Natural killer cell (primary cell): ENCODE data around the gene PARD3B. TPM values are rescaled to one million over a fixed set of nuclear protein-coding genes. Genes with fewer than 3 reads are reported as not detected.
"Not testable (repeated sequence)": the region's sequence is repeated elsewhere in the genome, so short reads cannot be mapped to it uniquely, and the experiment has no call there.

ENCODE experiments used
- ATAC-seq, 3 donors: fragments of 150-1000 bp in 2 of 3; fragments of 200-7000 bp in 1 of 3; cut with Tn5 transposase; 1 replicate in 1 of 3; 2 replicates in 2 of 3; pipeline ENCODE4 v1.10.0; 2021; ENCODE audit warnings: mild to moderate bottlenecking in 2 of 3, moderate library complexity in 2 of 3
- DNase-seq, 2 donors: peaks; one replicate each; pipeline versions ENCODE4 v3.0.0 to v3.0.0-alpha.2; 2013 to 2021; ENCODE audit warnings: mixed read lengths in 1 of 2
- H3K27ac ChIP-seq: one replicate; pipeline ENCODE4 v1.5.1; 2013; ENCODE audit warnings: mild to moderate bottlenecking, low read length
- H3K27me3 ChIP-seq: one replicate; pipeline ENCODE4 v1.6.1; 2013; ENCODE audit warnings: low read length; ENCODE audit not compliant: control insufficient read depth, insufficient read depth
- H3K36me3 ChIP-seq: one replicate; pipeline ENCODE4 v1.6.1; 2013; ENCODE audit warnings: low read length; ENCODE audit not compliant: control insufficient read depth, insufficient read depth
- H3K4me1 ChIP-seq: one replicate; pipeline ENCODE4 v1.6.1; 2013; ENCODE audit warnings: low read length; ENCODE audit not compliant: control insufficient read depth, insufficient read depth
- H3K4me3 ChIP-seq: one replicate; pipeline ENCODE4 v1.5.1; 2013; ENCODE audit warnings: low read length
- H3K9me3 ChIP-seq: one replicate; pipeline ENCODE4 v1.6.1; 2013; ENCODE audit warnings: low read length; ENCODE audit not compliant: control insufficient read depth, insufficient read depth
- H3K27ac Mint-ChIP-seq, 2 donors: one replicate each; pipeline ENCODE4 v1.8.0; 2022; ENCODE audit warnings: mild to moderate bottlenecking in 2 of 2, mixed read lengths in 2 of 2, moderate library complexity in 1 of 2
- H3K27me3 Mint-ChIP-seq, 2 donors: one replicate each; pipeline ENCODE4 v1.8.0; 2022; ENCODE audit warnings: low read depth in 2 of 2, mixed read lengths in 2 of 2
- H3K36me3 Mint-ChIP-seq: one replicate; pipeline ENCODE4 v1.8.0; 2022; ENCODE audit warnings: mixed read lengths
- H3K4me1 Mint-ChIP-seq, 2 donors: one replicate each; pipeline ENCODE4 v1.8.0; 2022; ENCODE audit warnings: mixed read lengths in 2 of 2
- H3K4me3 Mint-ChIP-seq: one replicate; pipeline ENCODE4 v1.8.0; 2022; ENCODE audit warnings: mild to moderate bottlenecking, moderate library complexity, mixed read lengths
- H3K9me3 Mint-ChIP-seq, 2 donors: one replicate each; pipeline ENCODE4 v1.8.0; 2022; ENCODE audit warnings: mixed read lengths in 2 of 2
- CTCF ChIP-seq: fragments of 200-600 bp; IDR thresholded peaks from one replicate; pipeline ENCODE4 v1.8.0; 2022; ENCODE audit warnings: antibody characterized with exemption
- WGBS: methylation state at CpG from one replicate; pipeline ENCODE4 v1.1.7; 2013; ENCODE audit warnings: missing lambda C conversion rate; ENCODE audit not compliant: insufficient coverage; 5-methylcytosine and 5-hydroxymethylcytosine counted together
- intact Hi-C: fragments of 100-400 bp; cut with micrococcal nuclease; formaldehyde crosslinking; loops from one replicate; pipeline ENCODE4 v1.14.2; 2022
- total RNA-seq, 4 donors: library from RNA; stranded (reverse); fragments of 120-200 nt in 1 of 4; gene quantifications; one replicate each; pipeline versions ENCODE4 v1.2.3 to v1.2.4, GENCODE V29; 2013 to 2022

Gene PARD3B
- total RNA-seq, 3 donors from 2014 or later (not counting 1 experiment from before 2014, with no cell fraction given) = 0.13 to 0.45 TPM; not detected in 1

- Histone ChIP-seq H3K4me1 (no peaks in the 10 kb centered on the region), H3K36me3 (no peaks in the 10 kb centered on the region), H3K9me3 (no peaks in the 10 kb centered on the region), H3K27me3 (no peaks in the 10 kb centered on the region), H3K27ac (no peak overlapping the region), H3K4me3 (no peak overlapping the region)
- Mint-ChIP-seq H3K4me3 (no peak overlapping the region), H3K9me3 (no peaks in the 10 kb centered on the region), H3K4me1 (no peaks in the 10 kb centered on the region), H3K27ac (no peak overlapping the region), H3K27me3 (no peaks in the 10 kb centered on the region), H3K36me3 (no peaks in the 10 kb centered on the region)
- DNase-seq = no peak
- WGBS = 81% methylated on average over 3 of the region's 4 CpGs
- TF ChIP-seq CTCF = no peak
- intact Hi-C loops = no loop called here
- ATAC-seq = no peak
Measured at GRCh38 chr2:205484764-205485163, 939.5 kb downstream of the PARD3B start.

- H3K36me3 Mint-ChIP-seq, H3K27ac ChIP-seq, intact Hi-C loops, ATAC-seq, H3K4me3 Mint-ChIP-seq, DNase-seq, H3K36me3 ChIP-seq, H3K27me3 Mint-ChIP-seq, H3K9me3 Mint-ChIP-seq, H3K4me3 ChIP-seq, H3K27me3 ChIP-seq, H3K9me3 ChIP-seq, H3K4me1 Mint-ChIP-seq, H3K27ac Mint-ChIP-seq, H3K4me1 ChIP-seq: not testable (repeated sequence)
- 100% methylated on average over 1 of the region's 2 CpGs for WGBS
Measured at GRCh38 chr2:205493528-205493927, 948.3 kb downstream of the PARD3B start.

- Mint-ChIP-seq H3K4me3 (no peak overlapping the region), H3K27ac (no peak overlapping the region), H3K4me1 (no peaks in the 10 kb centered on the region), H3K9me3 (peaks cover 0 to 2% of the 10 kb centered on the region in 2 donors), H3K27me3 (no peaks in the 10 kb centered on the region), H3K36me3 (no peaks in the 10 kb centered on the region)
- ATAC-seq = no peak
- Histone ChIP-seq H3K9me3 (no peaks in the 10 kb centered on the region), H3K27ac (no peak overlapping the region), H3K4me3 (no peak overlapping the region), H3K27me3 (no peaks in the 10 kb centered on the region), H3K36me3 (no peaks in the 10 kb centered on the region), H3K4me1 (no peaks in the 10 kb centered on the region)
- intact Hi-C loops = no loop called here
- DNase-seq = no peak
- 81% methylated on average over 6 of the region's 7 CpGs for WGBS
- TF ChIP-seq CTCF = no peak
Measured at GRCh38 chr2:205494537-205495235, 949.4 kb downstream of the PARD3B start.

- no peaks in the 10 kb centered on the region for H3K36me3 ChIP-seq
- H3K9me3 ChIP-seq = no peaks in the 10 kb centered on the region
- H3K9me3 Mint-ChIP-seq = peaks cover 0 to 2% of the 10 kb centered on the region in 2 donors
- no peak overlapping the region for H3K4me3 Mint-ChIP-seq
- no CpG with 5 or more reads among the region's 1 CpG for WGBS
- H3K27me3 Mint-ChIP-seq = no peaks in the 10 kb centered on the region
- H3K27ac Mint-ChIP-seq = no peak overlapping the region
- H3K36me3 Mint-ChIP-seq = no peaks in the 10 kb centered on the region
- DNase-seq (no peak), ATAC-seq (no peak)
- no peaks in the 10 kb centered on the region for H3K27me3 ChIP-seq
- H3K4me3 ChIP-seq = no peak overlapping the region
- H3K27ac ChIP-seq = no peak overlapping the region
- intact Hi-C loops = no loop called here
- TF ChIP-seq CTCF = no peak
- H3K4me1 ChIP-seq = no peaks in the 10 kb centered on the region
- H3K4me1 Mint-ChIP-seq = no peaks in the 10 kb centered on the region
Measured at GRCh38 chr2:205495819-205496218, 950.5 kb downstream of the PARD3B start.
